HFF-Myc (cell line): ENCODE results near the gene AWAT1.
A peak's percentile ranks its signal among the peaks of the same experiment; 100 is the strongest.
"Not testable (repeated sequence)": the region's sequence is repeated elsewhere in the genome, so short reads cannot be mapped to it uniquely, and the experiment has no call there.

Experiments used
- DNase-seq: peaks from one replicate; pipeline ENCODE4 v3.0.0-alpha.2; 2011; ENCODE audit warnings: low read depth; ENCODE audit errors: extremely low read depth
- H3K4me3 ChIP-seq: replicated peaks from 2 replicates; pipeline ENCODE4 v1.5.1; 2011; ENCODE audit warnings: low read depth, mild to moderate bottlenecking, control low read depth, low read length
- TF ChIP-seq, protein P1 (sequence below): IDR thresholded peaks from 2 replicates; pipeline ENCODE4 v1.5.1; 2012; ENCODE audit warnings: mild to moderate bottlenecking, low read depth, low read length, control low read depth; ENCODE audit errors: missing control alignments

Gene AWAT1

DNA sequence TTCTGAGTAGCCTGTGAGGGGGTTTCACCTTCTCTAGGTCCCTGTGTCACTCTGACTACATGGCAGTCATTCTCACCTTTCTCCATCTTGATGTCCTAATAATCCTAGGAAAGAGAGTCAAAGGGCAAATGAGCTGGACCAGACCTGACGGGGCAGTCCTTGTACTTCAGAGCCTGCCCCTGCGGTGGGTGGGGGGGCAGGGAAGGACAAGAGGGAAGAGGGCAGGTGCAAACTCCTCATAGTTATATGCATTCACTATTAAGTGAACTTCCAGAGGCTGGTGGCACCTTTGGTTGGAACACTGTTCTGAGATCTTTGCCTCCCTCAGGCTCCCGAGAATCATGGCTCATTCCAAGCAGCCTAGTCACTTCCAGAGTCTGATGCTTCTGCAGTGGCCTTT, at the start of gene AWAT1:
Gene AWAT1 (plus strand): TSS at position 301 of the 400 bp plus-strand sequence. CDS start 41 bp downstream, at position 342.
- H3K4me3 ChIP-seq, result no peak within 1 kb of the TSS
- no peak for DNase-seq
- TF ChIP-seq, protein P1, sequence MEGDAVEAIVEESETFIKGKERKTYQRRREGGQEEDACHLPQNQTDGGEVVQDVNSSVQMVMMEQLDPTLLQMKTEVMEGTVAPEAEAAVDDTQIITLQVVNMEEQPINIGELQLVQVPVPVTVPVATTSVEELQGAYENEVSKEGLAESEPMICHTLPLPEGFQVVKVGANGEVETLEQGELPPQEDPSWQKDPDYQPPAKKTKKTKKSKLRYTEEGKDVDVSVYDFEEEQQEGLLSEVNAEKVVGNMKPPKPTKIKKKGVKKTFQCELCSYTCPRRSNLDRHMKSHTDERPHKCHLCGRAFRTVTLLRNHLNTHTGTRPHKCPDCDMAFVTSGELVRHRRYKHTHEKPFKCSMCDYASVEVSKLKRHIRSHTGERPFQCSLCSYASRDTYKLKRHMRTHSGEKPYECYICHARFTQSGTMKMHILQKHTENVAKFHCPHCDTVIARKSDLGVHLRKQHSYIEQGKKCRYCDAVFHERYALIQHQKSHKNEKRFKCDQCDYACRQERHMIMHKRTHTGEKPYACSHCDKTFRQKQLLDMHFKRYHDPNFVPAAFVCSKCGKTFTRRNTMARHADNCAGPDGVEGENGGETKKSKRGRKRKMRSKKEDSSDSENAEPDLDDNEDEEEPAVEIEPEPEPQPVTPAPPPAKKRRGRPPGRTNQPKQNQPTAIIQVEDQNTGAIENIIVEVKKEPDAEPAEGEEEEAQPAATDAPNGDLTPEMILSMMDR, result no peak

DNA sequence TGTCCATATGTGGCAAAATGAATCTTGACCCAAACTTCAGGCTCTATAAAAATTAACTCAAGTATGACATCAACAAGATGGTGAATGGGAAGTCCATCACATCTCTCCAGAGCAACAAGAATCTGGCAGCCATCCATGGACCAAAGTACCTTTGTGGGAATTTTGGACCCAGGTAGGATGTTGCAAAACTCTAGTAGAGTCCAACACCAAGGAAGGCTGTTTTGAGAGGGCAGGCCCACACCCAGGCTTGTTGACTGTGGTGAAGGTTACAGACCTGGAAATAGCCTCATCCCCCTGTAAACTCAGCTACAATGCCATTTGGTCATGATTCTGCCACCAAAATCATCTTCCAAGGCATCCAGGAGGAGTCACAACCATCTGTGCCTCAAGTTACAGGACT, 44.2 kb upstream of the AWAT1 start:
- TF ChIP-seq, protein P1, result no peak
- DNase-seq, result no peak
- no peak overlapping the region for H3K4me3 ChIP-seq

GRCh38 chrX:70196961-70197720, 37.3 kb upstream of the AWAT1 start:
- DNase-seq, result no peak
- no peak overlapping the region for H3K4me3 ChIP-seq
- TF ChIP-seq, protein P1, result peak; percentile 54

GRCh38 chrX:70201732-70202131, 32.7 kb upstream of the AWAT1 start:
- TF ChIP-seq, protein P1, result no peak
- no peak for DNase-seq
- H3K4me3 ChIP-seq, result no peak overlapping the region

GRCh38 chrX:70208479-70208878, 26.0 kb upstream of the AWAT1 start:
- DNase-seq, result no peak

GRCh38 chrX:70209570-70209969, 24.9 kb upstream of the AWAT1 start:
- not testable (repeated sequence) for H3K4me3 ChIP-seq, DNase-seq

More at GRCh38 chrX:70208479-70208878, 26.0 kb upstream of the AWAT1 start:
- no peak overlapping the region for H3K4me3 ChIP-seq
- TF ChIP-seq, protein P1, result no peak

DNA sequence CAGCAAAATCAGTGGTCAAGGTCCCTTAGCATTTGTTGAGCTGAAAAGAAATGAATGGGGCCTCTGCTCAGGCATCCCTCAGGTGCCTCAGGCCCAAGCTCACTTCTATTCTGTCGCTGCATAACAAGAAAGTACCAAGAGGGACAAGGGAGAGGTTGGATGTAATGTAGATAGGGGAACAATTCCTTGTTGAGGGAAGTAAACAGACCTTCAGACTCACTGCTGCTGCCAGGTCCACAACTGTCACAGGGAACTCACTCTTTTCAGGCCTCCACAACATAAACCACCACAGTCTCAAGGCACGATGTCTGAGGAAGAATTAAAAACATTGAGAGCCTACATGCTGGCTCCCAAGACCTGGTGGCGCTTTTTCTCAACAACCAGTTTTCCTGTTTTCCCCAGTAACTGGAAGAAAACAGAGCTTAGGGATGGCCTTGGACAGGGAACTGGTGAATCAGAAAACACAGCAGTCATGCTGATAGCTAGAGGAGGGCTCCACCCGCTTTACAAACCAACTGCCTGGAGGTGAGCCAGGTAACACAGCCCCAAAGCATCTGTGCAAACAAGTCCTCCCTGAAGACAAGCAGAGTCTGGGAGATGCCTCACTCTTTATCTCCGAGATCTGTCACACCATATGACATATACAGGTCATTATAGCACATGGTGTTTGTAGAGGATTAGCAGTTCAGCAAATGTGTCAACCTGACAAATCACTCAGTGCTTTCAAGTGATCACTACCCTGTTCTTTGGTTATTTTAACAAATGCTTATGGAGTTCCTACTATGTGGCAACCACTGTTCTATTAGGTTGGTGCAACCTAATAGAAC, 14.3 kb upstream of the AWAT1 start:
- H3K4me3 ChIP-seq, result no peak overlapping the region
- TF ChIP-seq, protein P1, result no peak
- no peak for DNase-seq
